HG02642 (cell line): ENCODE results near the gene MUC20.

Experiments
- ATAC-seq: cut with Tn5 transposase; IDR thresholded peaks from one replicate; pipeline ENCODE4 v1.9.1; 2021; ENCODE audit warnings: mild to moderate bottlenecking; ENCODE audit not compliant: unreplicated experiment, poor library complexity

MUC20 gene

GRCh38 chr3:195753581-195753980 is 32.8 kb downstream of the MUC20 start:
- ATAC-seq, result no peak

- ATAC-seq, result no peak
Measured at GRCh38 chr3:195754141-195754540, 33.4 kb downstream of the MUC20 start.

GRCh38 chr3:195754906-195755305 is 34.1 kb downstream of the MUC20 start:
- ATAC-seq, result no peak

- ATAC-seq, result no peak
Measured at GRCh38 chr3:195755391-195755790, 34.6 kb downstream of the MUC20 start.

GRCh38 chr3:195755791-195756676 is 35.3 kb downstream of the MUC20 start:
- no peak for ATAC-seq

- ATAC-seq, result no peak
Measured at GRCh38 chr3:195757438-195757770, 36.6 kb downstream of the MUC20 start.

GRCh38 chr3:195757827-195758226 is 37.0 kb downstream of the MUC20 start:
- no peak for ATAC-seq

- no peak for ATAC-seq
Measured at GRCh38 chr3:195758721-195759353, 38.1 kb downstream of the MUC20 start.

- no peak for ATAC-seq
Measured at GRCh38 chr3:195760345-195761122, 39.8 kb downstream of the MUC20 start.

- ATAC-seq, result no peak
Measured at GRCh38 chr3:195761123-195761566, 40.4 kb downstream of the MUC20 start.

- no peak for ATAC-seq
Measured at GRCh38 chr3:195761567-195762248, 40.9 kb downstream of the MUC20 start.

- no peak for ATAC-seq
Measured at GRCh38 chr3:195762249-195762585, 41.4 kb downstream of the MUC20 start.

- no peak for ATAC-seq
Measured at GRCh38 chr3:195762611-195763010, 41.8 kb downstream of the MUC20 start.

GRCh38 chr3:195763076-195763830 is 42.5 kb downstream of the MUC20 start:
- ATAC-seq, result no peak

- ATAC-seq, result no peak
Measured at GRCh38 chr3:195763843-195764825, 43.4 kb downstream of the MUC20 start.

GRCh38 chr3:195764961-195765706 is 44.4 kb downstream of the MUC20 start:
- ATAC-seq, result no peak

GRCh38 chr3:195766671-195767070 is 45.9 kb downstream of the MUC20 start:
- no peak for ATAC-seq

- ATAC-seq, result no peak
Measured at GRCh38 chr3:195767792-195768191, 47.0 kb downstream of the MUC20 start.
